NCI-H510A treated with DMSO at 0.1 percent for 48 hours (cell line): Measurements from ENCODE around the gene ADIPOR1.

Experiments used
- DNase-seq: peaks from one replicate; lab custom pipeline; 2025; lab: John Stamatoyannopoulos, UW

The ADIPOR1 gene

GRCh38 chr1:202972046-202972445 lies 13.9 kb upstream of the ADIPOR1 start:
- DNase-seq = no peak

- peak; percentile 65 for DNase-seq
Observed at GRCh38 chr1:202968895-202969295, 10.8 kb upstream of the ADIPOR1 start.

GRCh38 chr1:202968351-202968750 lies 10.2 kb upstream of the ADIPOR1 start:
- no peak for DNase-seq

GRCh38 chr1:202967684-202968281 lies 9.7 kb upstream of the ADIPOR1 start:
- peak; percentile 48 for DNase-seq

- no peak for DNase-seq
Observed at GRCh38 chr1:202966006-202966898, 8.1 kb upstream of the ADIPOR1 start.

GRCh38 chr1:202965422-202965821 lies 7.3 kb upstream of the ADIPOR1 start:
- no peak for DNase-seq

- peak; percentile 81 for DNase-seq
Observed at GRCh38 chr1:202964791-202965410, 6.8 kb upstream of the ADIPOR1 start.

- no peak for DNase-seq
Observed at GRCh38 chr1:202961220-202961880, 3.2 kb upstream of the ADIPOR1 start.

- peak; percentile 64 for DNase-seq
Observed at GRCh38 chr1:202959276-202959620, 1.1 kb upstream of the ADIPOR1 start.

- peak; percentile 29 for DNase-seq
Observed at GRCh38 chr1:202958544-202959275, 598 bp upstream of the ADIPOR1 start.

- no peak for DNase-seq
Observed at GRCh38 chr1:202956969-202957368, 1.1 kb downstream of the ADIPOR1 start.

- DNase-seq = no peak
Observed at GRCh38 chr1:202954057-202954745, 3.9 kb downstream of the ADIPOR1 start.

- no peak for DNase-seq
Observed at GRCh38 chr1:202953392-202953791, 4.7 kb downstream of the ADIPOR1 start.

GRCh38 chr1:202952818-202953217 lies 5.3 kb downstream of the ADIPOR1 start:
- no peak for DNase-seq

GRCh38 chr1:202952099-202952498 lies 6.0 kb downstream of the ADIPOR1 start:
- no peak for DNase-seq

- no peak for DNase-seq
Observed at GRCh38 chr1:202951437-202951836, 6.7 kb downstream of the ADIPOR1 start.

- DNase-seq = no peak
Observed at GRCh38 chr1:202945483-202945882, 12.6 kb downstream of the ADIPOR1 start.

- DNase-seq = no peak
Observed at GRCh38 chr1:202944438-202944921, 13.6 kb downstream of the ADIPOR1 start.

- no peak for DNase-seq
Observed at GRCh38 chr1:202942426-202942825, 15.7 kb downstream of the ADIPOR1 start.

- DNase-seq = no peak
Observed at GRCh38 chr1:202941372-202941771, 16.7 kb downstream of the ADIPOR1 start.

GRCh38 chr1:202940561-202940960 lies 17.6 kb downstream of the ADIPOR1 start:
- DNase-seq = no peak
